ENCODE results near the gene ZSWIM4. TPM values are rescaled to one million over a fixed set of nuclear protein-coding genes. Genes with fewer than 3 reads are reported as not detected.

Gene ZSWIM4
- total and polyA plus RNA-seq, 3 donors from 2014 or later, result 3.4 to 10.0 (median 4.7) TPM

- H3K27ac ChIP-seq, result no peak overlapping the region
- no peak for DNase-seq
- H3K4me3 ChIP-seq, result no peak overlapping the region
- TF ChIP-seq CTCF (IDR thresholded peaks at IDR 0.05) (no peak), POLR2A (IDR thresholded peaks at IDR 0.05) (no peak)
- H3K9me3 ChIP-seq, result no peaks in the 10 kb centered on the region
- H3K27me3 ChIP-seq, result no peaks in the 10 kb centered on the region
- H3K36me3 ChIP-seq (ENCODE audit: low read depth, missing control alignments), result no peaks in the 10 kb centered on the region
- 57 to 65% methylated on average over 10 to 13 of the region's 13 CpGs for WGBS, 2 donors
- H3K4me1 ChIP-seq, result peaks cover 11% of the 10 kb centered on the region
- intact Hi-C loops (cut with DNase I; ENCODE audit: low total_unique reads), result loop anchor here (10.0 kb wide), 1 partner anchor 79 kb away; no protein-coding TSS in a partner anchor
These were observed 68.9 kb downstream of the ZSWIM4 start for GRCh38 chr19:13864046-13864666.

GRCh38 chr19:13864667-13865570 is 69.7 kb downstream of the ZSWIM4 start:
- TF ChIP-seq POLR2A (IDR thresholded peaks at IDR 0.05), result no peak
- TF ChIP-seq CTCF (IDR thresholded peaks at IDR 0.05), result no peak
- Histone ChIP-seq H3K4me3 (peak overlapping the region; percentile 58 to 60), H3K27ac (no peak overlapping the region), H3K4me1 (peaks cover 11% of the 10 kb centered on the region), H3K36me3 (ENCODE audit: low read depth, missing control alignments) (no peaks in the 10 kb centered on the region), H3K9me3 (no peaks in the 10 kb centered on the region), H3K27me3 (no peaks in the 10 kb centered on the region)
- DNase-seq, result no peak
- intact Hi-C loops (cut with DNase I; ENCODE audit: low total_unique reads), result loop anchor here (10.0 kb wide), 1 partner anchor 80 kb away; no protein-coding TSS in a partner anchor
- WGBS, 2 donors, result 7% methylated on average over 40 of the region's 113 CpGs; no CpG with 5 or more reads in 1 of the 2 donors

- 2% methylated on average over 77 of the region's 82 CpGs; no CpG with 5 or more reads in 1 of the 2 donors for WGBS, 2 donors
- H3K27ac ChIP-seq, result no peak overlapping the region
- intact Hi-C loops (cut with DNase I; ENCODE audit: low total_unique reads), result loop anchor here (10.0 kb wide), 1 partner anchor 81 kb away; no protein-coding TSS in a partner anchor
- H3K36me3 ChIP-seq (ENCODE audit: low read depth, missing control alignments), result no peaks in the 10 kb centered on the region
- no peaks in the 10 kb centered on the region for H3K9me3 ChIP-seq
- peak overlapping the region; percentile 58 to 60 for H3K4me3 ChIP-seq
- H3K27me3 ChIP-seq, result no peaks in the 10 kb centered on the region
- TF ChIP-seq POLR2A (IDR thresholded peaks at IDR 0.05), result no peak
- TF ChIP-seq CTCF (IDR thresholded peaks at IDR 0.05), result no peak
- no peak for DNase-seq
- peaks cover 11% of the 10 kb centered on the region for H3K4me1 ChIP-seq
These were observed 70.6 kb downstream of the ZSWIM4 start for GRCh38 chr19:13865571-13866462.

- no peaks in the 10 kb centered on the region for H3K9me3 ChIP-seq
- 74 to 75% methylated on average over 8 to 15 of the region's 15 CpGs for WGBS, 2 donors
- DNase-seq, result no peak
- H3K4me3 ChIP-seq, result no peak overlapping the region
- H3K27me3 ChIP-seq, result no peaks in the 10 kb centered on the region
- intact Hi-C loops (cut with DNase I; ENCODE audit: low total_unique reads), result loop anchor here (10.0 kb wide), 1 partner anchor 82 kb away; no protein-coding TSS in a partner anchor
- no peaks in the 10 kb centered on the region for H3K36me3 ChIP-seq (ENCODE audit: low read depth, missing control alignments)
- no peak overlapping the region for H3K27ac ChIP-seq
- H3K4me1 ChIP-seq, result peaks cover 10% of the 10 kb centered on the region
- TF ChIP-seq POLR2A (IDR thresholded peaks at IDR 0.05) (no peak), CTCF (IDR thresholded peaks at IDR 0.05) (no peak)
These were observed 71.3 kb downstream of the ZSWIM4 start for GRCh38 chr19:13866463-13867046.
